Dedifferentiated amniotic fluid mesenchymal stem cell (primary cell): Measurements from ENCODE around the gene SEMA4B.

Experiments
- DNase-seq: peaks from one replicate; pipeline ENCODE4 v3.0.0-alpha.2; 2016; ENCODE audit errors: extremely low spot score

Gene SEMA4B

GRCh38 chr15:90207252-90207651 is 6.1 kb downstream of the SEMA4B start:
- DNase-seq = no peak

GRCh38 chr15:90208356-90208755 is 7.2 kb downstream of the SEMA4B start:
- no peak for DNase-seq

- no peak for DNase-seq
Observed at GRCh38 chr15:90209591-90209990, 8.5 kb downstream of the SEMA4B start.

DNA sequence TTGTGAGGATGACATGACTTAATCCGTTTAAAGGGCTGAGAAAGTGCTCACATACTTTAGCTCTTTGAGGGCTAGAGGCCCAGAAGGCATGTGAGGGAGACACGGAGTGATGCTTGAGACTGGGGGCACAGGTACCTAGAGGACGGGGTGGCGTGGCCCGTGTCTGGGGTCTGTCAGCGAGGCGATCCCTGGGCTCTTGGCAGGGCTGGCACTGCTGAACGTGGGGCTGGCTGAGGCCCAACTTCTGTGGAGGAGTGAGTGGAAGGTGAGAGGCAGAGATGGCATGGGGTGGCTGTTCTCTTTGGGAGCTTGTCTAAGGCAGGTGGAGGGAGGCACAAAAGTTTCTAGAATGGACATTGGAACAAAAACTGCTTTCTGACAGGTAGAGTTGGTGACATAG is 9.5 kb downstream of the SEMA4B start:
- DNase-seq = no peak

- DNase-seq = no peak
Observed at GRCh38 chr15:90211009-90211408, 9.9 kb downstream of the SEMA4B start.

DNA sequence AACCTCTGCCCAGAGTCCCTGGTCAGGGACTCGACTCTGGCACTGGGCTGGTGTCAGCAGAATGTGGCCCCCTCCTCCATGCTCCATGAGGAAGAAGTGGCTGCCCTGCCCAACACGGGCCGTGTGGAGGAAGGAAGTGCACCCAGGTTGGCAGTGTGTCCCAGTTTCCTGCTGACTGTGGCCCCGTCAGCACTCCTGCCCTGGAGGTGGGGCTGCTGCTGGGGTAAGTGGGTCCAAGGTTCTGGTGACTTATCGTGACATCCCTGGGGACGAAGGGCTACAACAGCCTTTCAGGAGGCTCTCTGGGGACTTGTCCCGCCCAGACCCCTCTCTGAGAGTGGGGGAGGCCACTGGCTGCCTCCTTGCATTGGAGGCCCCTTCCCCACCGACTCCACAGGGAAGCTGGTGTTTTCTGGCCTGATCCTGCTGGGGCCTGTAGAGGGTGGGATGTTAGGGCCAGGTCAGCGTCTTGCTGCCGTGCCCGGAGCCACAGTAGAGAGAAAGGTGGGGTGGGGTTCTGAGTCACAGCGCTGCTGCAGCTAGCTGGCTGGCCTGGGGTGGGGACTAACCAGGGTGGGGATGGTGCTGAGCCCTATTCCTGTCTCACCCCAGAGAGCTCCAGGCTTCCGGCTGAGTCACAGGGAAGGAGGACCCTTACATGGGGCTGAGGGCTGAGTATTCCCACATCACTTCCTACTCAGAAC is 10.5 kb downstream of the SEMA4B start:
- DNase-seq = peak; percentile 29

- no peak for DNase-seq
Observed at GRCh38 chr15:90212221-90213098, 11.3 kb downstream of the SEMA4B start.

DNA sequence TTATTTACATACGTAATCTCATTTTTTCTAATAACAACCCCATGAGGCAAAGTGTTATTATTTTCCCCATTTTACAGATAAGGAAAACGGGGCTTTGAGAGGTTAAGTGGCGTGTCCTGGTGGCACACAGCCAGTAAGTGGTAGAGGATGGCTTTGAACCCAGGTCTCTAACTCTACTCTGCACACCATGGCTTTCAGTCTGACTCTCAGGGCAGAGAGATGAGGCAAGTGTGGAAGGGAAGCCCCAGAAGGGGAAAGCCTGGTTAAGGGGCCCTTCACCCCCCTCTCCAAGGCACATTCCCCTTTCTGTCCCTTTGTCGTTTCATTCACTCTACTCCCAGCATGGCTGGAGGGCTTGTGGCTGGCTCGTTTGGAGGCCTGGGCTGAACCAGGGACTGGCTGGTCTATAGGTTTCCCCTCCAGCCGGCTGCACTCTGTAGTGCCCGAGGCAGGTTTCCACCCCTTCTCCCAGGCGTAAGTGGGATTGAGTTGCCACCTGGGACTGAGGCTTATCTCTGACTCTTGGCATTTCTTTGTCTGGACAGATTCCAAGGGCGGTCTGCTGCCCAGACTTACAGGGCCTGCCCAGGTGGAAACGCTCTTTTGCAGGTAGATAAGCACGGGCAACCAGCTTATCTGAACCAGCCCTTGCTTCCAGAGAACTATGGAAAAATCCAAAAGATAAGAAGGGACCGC is 12.1 kb downstream of the SEMA4B start:
- DNase-seq = no peak

- DNase-seq = no peak
Observed at GRCh38 chr15:90213818-90214204, 12.7 kb downstream of the SEMA4B start.

DNA sequence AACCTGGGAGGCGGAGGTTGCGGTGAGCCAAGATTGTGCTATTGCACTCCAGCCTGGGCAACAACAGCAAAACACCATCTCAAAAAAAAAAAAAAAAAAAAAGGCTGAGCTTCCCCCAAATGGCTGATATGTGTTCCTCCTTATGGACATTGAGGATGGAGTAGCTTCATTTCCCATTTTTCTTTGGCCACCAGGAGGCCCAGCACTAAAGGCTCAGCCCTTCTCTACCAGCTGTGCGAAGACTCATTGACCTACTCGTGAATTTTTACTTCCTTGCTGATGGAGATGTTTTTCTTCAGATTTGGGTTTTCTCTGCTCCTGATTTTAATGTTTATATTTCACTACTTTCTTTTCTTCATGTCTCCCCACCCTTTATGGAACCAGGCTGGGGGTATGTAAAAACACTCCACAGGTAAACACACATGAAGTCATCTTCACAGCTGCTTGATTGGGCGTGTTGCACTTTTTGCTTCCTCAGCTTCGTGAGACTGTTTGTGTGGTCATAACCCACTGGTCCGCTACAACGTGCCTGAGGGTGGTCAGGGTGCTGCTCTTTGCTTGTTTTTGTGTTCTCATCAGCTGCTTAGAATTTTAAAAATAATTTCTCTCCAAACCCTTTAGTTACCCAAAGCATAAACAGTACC is 13.5 kb downstream of the SEMA4B start:
- DNase-seq = no peak

DNA sequence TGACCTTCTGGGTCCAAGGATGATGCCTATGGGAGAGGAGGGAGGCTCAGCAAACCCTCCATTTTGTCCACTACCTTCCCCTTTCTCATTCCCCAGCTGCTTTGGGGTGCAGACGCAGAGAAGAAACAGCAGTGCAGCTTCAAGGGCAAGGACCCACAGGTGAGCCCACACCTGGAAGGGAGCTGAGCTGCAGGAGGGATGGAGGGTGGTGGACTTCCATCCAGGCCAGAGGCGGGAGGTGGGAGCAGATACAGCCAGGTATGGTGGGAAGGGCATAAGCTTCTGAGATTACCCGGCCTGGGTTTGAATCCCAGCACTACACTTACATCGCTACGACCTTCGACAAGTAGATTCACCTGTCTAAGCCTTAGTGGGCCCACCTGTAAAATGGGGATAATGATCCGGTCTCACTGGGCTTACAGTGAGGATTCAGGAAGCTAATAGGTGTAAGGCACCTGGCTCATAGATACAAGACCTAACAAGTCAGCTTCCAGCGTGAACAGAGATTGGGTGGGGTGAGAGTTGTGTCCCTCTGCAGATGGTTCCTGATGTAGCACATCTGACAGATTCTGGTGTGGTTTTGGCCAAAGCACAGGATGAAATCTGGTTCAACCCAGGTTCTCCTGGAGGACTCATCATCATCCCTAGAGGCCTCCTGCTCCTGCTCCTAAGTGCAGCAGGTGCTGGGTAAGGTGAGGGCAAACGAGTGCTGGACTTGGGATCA is 16.7 kb downstream of the SEMA4B start:
- DNase-seq = no peak

DNA sequence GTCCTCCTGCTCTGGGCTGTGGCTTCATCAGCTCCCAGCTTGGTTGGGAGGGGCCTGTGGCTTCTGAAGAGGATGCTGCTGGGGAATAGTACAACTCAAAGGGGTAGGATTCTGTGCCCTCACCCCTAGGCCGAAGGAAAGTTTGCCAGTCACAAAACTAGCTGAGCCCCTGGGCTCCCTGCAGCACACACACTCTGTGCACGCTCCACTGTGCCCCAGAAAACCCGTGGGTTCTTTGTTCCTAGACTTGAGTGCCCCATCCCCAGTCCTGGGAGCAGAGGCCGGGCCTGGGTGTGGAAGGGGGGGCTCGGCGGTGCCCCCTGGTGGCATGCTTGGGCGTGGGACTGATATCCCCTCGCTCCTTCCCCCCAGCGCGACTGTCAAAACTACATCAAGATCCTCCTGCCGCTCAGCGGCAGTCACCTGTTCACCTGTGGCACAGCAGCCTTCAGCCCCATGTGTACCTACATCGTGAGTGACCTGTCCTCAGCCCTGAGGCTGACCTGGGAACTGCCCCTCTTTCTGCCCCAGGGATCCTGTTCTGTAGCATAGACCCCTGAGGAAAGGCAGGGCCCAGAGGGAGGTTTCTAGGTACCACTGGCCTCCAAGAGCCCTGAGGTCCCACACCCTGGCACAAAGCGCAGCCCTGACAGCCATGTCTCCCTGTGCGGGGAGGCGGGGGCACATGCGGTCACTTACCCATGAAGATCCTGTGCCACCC is 18.5 kb downstream of the SEMA4B start:
- DNase-seq = no peak

DNA sequence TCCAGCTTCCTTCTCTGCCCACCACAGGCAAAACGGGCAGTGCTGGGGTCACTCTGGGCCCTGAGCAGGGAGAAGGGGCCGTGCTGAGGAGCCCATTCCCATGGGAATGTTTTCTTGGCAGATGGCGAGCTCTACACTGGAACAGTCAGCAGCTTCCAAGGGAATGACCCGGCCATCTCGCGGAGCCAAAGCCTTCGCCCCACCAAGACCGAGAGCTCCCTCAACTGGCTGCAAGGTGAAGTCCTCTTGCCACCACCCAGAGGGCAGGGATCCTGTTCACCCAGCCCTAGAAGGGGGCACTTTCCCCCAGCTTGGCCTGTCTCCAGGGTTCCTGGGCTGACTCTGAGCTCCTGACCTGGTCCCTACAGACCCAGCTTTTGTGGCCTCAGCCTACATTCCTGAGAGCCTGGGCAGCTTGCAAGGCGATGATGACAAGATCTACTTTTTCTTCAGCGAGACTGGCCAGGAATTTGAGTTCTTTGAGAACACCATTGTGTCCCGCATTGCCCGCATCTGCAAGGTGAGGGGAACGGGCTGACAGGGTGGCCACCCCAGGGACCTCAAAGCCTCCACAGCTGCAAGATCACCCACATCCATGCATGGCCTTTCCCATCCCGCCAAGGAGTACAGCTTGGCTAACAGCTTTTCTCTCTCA is 20.2 kb downstream of the SEMA4B start:
- DNase-seq = peak; percentile 56

- DNase-seq = no peak
Observed at GRCh38 chr15:90222547-90222946, 21.4 kb downstream of the SEMA4B start.

GRCh38 chr15:90223441-90224165 is 22.5 kb downstream of the SEMA4B start:
- DNase-seq = no peak

DNA sequence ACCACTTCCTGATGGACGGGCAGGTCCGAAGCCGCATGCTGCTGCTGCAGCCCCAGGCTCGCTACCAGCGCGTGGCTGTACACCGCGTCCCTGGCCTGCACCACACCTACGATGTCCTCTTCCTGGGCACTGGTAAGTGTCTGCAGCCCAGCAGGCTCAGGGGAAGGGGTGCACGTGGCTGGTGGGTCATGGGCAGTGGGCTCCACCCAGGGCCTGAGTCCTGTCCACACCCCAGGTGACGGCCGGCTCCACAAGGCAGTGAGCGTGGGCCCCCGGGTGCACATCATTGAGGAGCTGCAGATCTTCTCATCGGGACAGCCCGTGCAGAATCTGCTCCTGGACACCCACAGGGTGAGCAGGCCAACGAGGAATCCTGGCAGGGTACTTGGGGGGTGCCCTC is 23.9 kb downstream of the SEMA4B start:
- DNase-seq = no peak

DNA sequence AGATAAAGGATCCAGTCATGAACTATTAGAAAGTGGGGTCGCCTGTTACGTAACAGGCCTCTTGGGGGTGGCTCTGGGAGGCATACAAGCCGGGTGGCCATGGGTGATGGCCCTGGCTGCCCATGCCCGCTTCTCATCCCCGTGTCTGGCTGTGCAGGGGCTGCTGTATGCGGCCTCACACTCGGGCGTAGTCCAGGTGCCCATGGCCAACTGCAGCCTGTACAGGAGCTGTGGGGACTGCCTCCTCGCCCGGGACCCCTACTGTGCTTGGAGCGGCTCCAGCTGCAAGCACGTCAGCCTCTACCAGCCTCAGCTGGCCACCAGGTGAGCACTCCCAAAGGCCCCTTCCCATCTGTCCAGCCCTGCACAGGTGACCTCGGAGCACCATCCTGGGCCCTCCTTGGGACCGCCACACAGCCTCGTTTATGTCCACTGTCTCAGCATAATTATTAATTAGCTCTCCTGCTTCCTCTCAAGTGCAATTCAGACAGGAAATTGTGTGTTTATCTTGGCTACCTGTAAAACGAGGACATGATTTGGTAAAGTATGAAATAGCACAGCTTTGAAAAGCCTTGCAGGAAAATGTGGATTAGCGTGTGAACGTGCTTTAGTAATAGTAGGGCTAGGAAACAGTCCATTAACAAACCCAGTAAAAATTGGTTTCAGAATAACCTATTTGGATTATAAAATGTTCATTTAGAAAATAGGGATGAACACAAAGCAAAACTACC is 24.5 kb downstream of the SEMA4B start:
- no peak for DNase-seq

GRCh38 chr15:90227336-90227735 is 26.2 kb downstream of the SEMA4B start:
- DNase-seq = no peak
